Chondrocyte (in vitro differentiated cells): Measurements from ENCODE around the gene FTO. TPM values are rescaled to one million over a fixed set of nuclear protein-coding genes. Genes with fewer than 3 reads are reported as not detected.

Experiments used
- DNase-seq: peaks from one replicate; pipeline ENCODE4 v3.0.0; 2021; ENCODE audit warnings: mixed read lengths, low spot score
- H3K27ac Mint-ChIP-seq: one replicate; pipeline ENCODE4 v1.8.0; 2021; ENCODE audit warnings: mild to moderate bottlenecking, moderate library complexity, mixed read lengths; ENCODE audit not compliant: unreplicated experiment
- H3K27me3 Mint-ChIP-seq: 2 replicates; pipeline ENCODE4 v1.8.0; 2021; ENCODE audit warnings: low read depth, mixed read lengths
- H3K36me3 Mint-ChIP-seq: 2 replicates; pipeline ENCODE4 v1.8.0; 2021; ENCODE audit warnings: low read depth, mixed read lengths
- H3K4me1 Mint-ChIP-seq: 2 replicates; pipeline ENCODE4 v1.8.0; 2021; ENCODE audit warnings: low read depth, mild to moderate bottlenecking, mixed read lengths
- H3K4me3 Mint-ChIP-seq: one replicate; pipeline ENCODE4 v1.8.0; 2021; ENCODE audit warnings: mild to moderate bottlenecking, moderate library complexity, mixed read lengths; ENCODE audit not compliant: unreplicated experiment
- H3K9me3 Mint-ChIP-seq: 2 replicates; pipeline ENCODE4 v1.8.0; 2021; ENCODE audit warnings: low read depth, mixed read lengths
- CTCF ChIP-seq: fragments of 200-600 bp; sonication (generic); IDR thresholded peaks from 2 replicates; pipeline ENCODE4 v1.5.0; 2021; ENCODE audit warnings: antibody characterized with exemption, mild to moderate bottlenecking, moderate library complexity
- total RNA-seq: library from RNA; stranded (reverse); gene quantifications from 3 replicates; pipeline ENCODE4 v1.2.1, GENCODE V29; 2021

The FTO gene
- total RNA-seq, 1 donor from 2014 or later, result 85.7 TPM

GRCh38 chr16:53924331-53925106, 220.6 kb downstream of the FTO start:
- H3K4me1 Mint-ChIP-seq, result peaks cover 4% of the 10 kb centered on the region
- H3K36me3 Mint-ChIP-seq, result no peaks in the 10 kb centered on the region
- no peak for TF ChIP-seq CTCF
- no peak overlapping the region for H3K4me3 Mint-ChIP-seq
- no peak overlapping the region for H3K27ac Mint-ChIP-seq
- H3K27me3 Mint-ChIP-seq, result no peaks in the 10 kb centered on the region
- DNase-seq, result no peak
- no peaks in the 10 kb centered on the region for H3K9me3 Mint-ChIP-seq

- Mint-ChIP-seq H3K9me3 (no peaks in the 10 kb centered on the region), H3K27ac (no peak overlapping the region), H3K4me3 (no peak overlapping the region), H3K27me3 (no peaks in the 10 kb centered on the region), H3K4me1 (peaks cover 4% of the 10 kb centered on the region), H3K36me3 (no peaks in the 10 kb centered on the region)
- no peak for DNase-seq
- no peak for TF ChIP-seq CTCF
Observed at GRCh38 chr16:53925107-53925410, 221.1 kb downstream of the FTO start.

GRCh38 chr16:53925526-53925925, 221.6 kb downstream of the FTO start:
- Mint-ChIP-seq H3K36me3 (no peaks in the 10 kb centered on the region), H3K27me3 (no peaks in the 10 kb centered on the region), H3K9me3 (no peaks in the 10 kb centered on the region), H3K27ac (no peak overlapping the region), H3K4me3 (no peak overlapping the region), H3K4me1 (peaks cover 4% of the 10 kb centered on the region)
- DNase-seq, result no peak
- TF ChIP-seq CTCF, result no peak

- Mint-ChIP-seq H3K4me3 (no peak overlapping the region), H3K9me3 (no peaks in the 10 kb centered on the region), H3K27ac (no peak overlapping the region), H3K36me3 (no peaks in the 10 kb centered on the region), H3K27me3 (no peaks in the 10 kb centered on the region), H3K4me1 (peaks cover 4% of the 10 kb centered on the region)
- no peak for TF ChIP-seq CTCF
- no peak for DNase-seq
Observed at GRCh38 chr16:53926209-53926608, 222.3 kb downstream of the FTO start.

- Mint-ChIP-seq H3K27ac (no peak overlapping the region), H3K9me3 (no peaks in the 10 kb centered on the region), H3K4me3 (no peak overlapping the region), H3K36me3 (peaks cover 2% of the 10 kb centered on the region), H3K4me1 (peaks cover 17% of the 10 kb centered on the region), H3K27me3 (no peaks in the 10 kb centered on the region)
- DNase-seq, result no peak
- no peak for TF ChIP-seq CTCF
Observed at GRCh38 chr16:53932975-53933374, 229.0 kb downstream of the FTO start.
